Activated T-cell treated with anti-CD3 and anti-CD28 coated beads for 48 hours (primary cell): ENCODE results near the gene HIGD1A.
"Not testable (repeated sequence)": the region's sequence is repeated elsewhere in the genome, so short reads cannot be mapped to it uniquely, and the experiment has no call there.

Experiments
- DNase-seq: peaks from one replicate; pipeline ENCODE4 v3.0.0-alpha.2; 2020; ENCODE audit warnings: low read depth

The HIGD1A gene

DNA sequence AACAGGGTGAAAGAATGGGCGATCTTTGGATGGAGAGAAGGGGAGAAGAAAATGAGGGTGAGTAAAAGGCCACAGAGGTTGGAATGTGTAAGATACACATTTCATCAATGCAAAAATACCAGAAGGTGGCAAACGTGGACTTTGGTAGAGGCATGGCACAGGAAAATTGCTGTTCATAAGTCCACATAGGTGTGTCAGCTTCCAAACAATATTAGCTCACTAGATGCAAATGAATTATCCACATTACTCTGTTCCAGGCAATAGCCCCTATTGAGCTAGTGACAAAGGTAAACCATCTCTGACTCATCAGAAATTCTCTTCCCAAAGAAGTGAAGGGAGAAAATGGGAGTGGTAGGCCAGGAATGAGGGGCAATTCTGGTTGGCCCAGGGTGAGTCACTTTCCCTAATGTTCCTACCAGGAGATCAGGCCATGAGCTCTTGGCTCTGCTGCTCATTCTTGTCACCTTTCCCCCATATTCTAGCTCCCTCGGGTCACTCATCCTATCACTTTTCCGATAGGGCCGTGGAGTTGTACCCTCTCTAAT lies 24.9 kb upstream of the HIGD1A start:
- DNase-seq = no peak

DNA sequence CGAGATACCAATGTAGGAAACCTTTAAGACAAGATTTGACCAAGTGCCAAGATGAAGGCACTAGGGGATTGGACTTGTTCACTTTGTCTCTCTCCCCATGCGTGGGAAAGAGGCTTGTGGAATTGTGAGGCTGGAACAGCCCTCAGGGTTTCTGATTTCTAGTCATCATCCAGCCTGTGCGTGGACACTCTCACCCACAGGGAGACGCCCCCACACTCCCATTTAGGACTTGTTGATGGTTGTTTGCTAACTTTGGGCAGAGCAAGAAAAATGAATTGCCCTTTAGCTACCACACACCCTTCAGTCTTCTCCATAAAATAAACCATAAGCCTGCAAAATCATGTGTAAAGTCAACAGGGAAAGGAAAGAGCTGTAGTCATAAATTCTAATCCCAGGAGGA lies 23.4 kb upstream of the HIGD1A start:
- no peak for DNase-seq

DNA sequence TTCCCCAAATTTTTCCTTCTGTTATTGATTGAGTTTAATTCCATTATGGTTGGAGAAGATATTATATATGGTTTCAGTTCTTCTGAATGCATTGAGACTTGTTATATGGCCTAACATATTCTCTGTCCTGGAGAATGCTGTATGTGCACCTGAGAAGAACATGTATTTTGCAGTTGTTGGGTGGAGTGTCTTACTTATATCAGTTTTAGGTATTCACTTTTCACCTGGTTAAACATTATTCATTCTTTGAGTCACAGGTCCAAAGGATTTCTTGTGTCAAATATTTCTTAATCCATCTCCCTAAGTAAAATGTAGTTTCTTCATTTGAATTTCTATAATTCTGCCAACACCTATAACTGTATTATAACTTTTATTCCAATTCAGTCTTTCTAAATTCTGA lies 22.7 kb upstream of the HIGD1A start:
- no peak for DNase-seq

DNA sequence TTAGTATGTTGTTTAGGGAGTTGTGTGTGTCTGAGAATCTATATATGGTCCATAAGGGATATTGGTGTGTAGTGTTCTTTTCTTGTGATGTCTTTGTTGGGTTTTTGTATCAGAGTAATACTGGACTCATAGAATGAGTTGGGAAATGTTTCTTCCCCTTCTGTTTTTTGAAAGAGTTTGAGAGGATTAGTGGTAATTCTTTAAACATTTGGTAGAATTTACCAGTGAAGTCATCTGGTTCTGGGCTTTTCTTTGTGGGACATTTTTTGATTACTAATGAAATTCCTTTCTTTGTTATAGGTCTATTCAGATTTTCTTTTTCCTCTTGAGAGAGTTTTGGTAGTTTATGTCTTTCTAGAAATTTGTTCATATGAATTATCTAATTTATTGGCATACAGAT lies 21.9 kb upstream of the HIGD1A start:
- no peak for DNase-seq

DNA sequence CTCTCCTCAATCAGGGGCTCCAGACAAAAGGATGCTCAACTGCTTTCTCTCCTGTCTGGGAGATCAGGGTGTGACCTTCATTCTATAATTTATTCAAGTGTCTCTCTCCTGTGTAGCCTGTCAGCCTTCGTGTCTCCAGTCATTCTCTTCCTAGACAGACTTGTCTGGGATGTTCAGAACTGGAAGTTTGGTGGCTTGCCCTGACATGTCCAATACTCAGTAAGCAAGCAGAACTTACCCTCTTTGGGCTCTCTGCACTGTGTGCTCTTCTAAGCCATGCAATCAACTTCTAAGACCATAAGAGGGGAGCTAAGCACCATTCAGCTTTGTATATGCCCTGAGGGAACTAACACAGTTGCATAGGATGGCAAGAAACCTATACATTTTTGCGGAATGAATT lies 19.1 kb upstream of the HIGD1A start:
- no peak for DNase-seq

DNA sequence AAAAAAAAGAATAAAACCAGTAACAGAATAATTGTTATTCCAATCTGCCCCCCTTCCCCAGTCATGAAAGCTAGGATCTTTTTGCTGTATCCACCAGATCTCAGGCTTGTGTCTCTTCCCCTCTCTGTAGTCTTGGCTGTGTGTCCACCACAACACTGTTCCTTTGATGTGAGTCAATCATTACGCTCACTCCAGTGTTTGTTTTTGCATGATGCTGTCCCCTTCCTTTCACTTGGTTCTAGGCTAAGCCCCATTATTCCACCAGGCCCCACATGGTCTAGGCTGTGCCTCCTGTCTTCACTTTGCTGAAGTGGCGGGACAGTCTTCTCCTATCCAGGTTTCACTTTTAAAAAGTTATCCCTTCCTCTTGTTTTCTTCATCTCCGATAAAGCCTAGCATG lies 18.5 kb upstream of the HIGD1A start:
- DNase-seq = no peak

DNA sequence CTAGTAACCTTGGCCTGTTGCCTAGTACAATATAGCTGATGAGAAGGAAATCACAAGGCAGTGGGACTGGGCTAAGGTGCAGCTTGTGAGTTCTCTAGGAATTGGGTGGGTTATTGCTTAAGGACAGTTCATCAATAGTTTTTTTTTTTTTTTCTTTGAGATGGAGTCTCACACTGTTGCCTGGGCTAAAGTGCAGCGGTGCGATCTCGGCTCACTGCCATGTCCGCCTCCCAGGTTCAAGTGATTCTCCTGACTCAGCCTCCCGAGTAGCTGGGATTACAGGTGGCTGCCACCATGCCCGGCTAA lies 16.4 kb upstream of the HIGD1A start:
- DNase-seq = no peak

DNA sequence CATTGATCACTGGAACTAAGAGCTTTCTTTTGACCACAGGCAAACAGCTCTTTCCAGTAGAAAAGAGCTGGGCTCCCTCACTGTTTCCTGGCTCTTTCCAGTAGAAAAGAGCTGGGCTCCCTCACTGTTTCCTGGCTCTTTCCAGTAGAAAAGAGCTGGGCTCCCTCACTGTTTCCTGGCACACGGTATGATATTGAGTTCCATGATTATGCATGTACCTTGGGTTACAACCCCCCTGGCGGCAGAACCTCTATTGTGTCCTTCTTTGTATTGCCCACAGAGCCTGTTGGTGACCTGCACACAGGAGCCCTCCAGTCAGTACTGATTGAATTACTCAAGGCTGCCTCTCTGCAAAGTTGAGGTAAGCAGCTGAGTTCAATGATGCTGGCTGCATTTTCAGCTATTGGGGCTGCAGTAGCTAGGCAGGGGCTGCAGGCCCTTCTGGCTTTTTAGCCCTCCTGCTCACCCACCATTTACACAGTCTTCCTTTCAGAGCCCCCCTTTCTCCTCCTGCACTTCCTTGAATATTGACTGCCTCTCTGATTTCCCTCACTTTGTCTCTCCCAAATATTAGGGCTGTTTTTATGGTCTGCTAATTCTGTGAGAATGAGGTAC lies 15.2 kb upstream of the HIGD1A start:
- DNase-seq = no peak

DNA sequence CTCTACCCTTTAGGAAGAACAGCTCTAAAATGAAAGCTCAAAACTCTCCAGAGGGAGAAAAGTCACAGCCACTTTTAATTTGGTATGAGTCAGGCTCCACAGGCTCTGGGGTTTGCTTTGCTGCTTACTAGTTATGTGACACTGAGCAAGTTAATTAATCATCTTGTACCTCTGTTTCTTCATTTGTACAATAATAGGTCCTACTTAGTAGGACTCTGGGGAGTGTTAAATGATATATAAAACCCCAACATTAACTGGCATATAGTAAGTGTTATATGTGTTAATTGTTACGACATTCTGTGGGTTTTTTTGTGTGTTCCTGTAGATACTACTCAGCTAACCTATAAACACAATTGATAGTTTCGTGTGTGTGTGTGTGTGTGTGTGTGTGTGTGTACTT lies 11.5 kb upstream of the HIGD1A start:
- no peak for DNase-seq

DNA sequence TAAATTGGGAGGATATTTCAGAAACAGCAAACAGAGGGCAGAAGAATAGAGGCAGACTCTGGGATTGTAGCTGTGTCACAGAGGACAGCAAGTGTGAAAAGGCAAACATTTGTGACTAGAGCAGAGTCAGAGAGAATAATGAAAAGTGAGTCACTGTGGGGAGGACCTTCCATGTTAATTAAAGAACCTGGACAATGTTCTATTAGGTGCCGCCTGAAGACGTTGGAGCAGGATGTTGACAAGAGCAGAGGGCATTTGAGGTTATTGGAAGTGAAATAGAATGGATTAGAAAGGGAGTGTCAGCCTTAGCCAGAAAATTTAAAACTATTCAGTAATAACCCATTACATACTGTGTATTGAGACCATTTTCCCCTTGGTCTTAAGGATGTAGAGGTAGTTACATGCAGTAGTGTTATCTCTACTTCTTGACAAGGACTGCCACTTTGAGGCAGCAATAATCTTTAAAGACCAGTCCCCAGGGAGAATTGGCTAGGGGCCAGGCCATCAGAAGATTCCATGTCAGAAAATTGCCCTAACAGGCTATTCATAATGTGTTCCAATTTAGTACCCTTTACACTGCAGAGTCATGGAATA lies 10.7 kb upstream of the HIGD1A start:
- no peak for DNase-seq

DNA sequence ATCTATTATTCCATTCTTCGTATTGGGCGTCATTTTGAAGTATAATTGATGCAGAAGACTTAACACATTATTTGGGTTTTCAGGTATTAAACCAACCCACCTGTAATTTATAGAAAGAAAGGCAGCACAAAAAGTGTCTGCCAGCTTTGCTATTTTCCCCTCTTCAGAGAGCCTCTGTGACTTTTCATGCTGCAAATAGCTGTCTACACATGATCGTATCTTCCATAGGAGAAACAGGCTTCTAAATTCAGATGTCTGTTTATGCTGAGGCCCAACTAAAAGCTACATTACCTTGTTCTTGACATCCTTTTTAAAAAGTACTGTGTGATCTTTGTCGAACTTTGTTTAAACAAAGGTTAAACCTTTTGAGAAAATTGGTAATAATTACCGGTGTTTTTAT lies 10.0 kb upstream of the HIGD1A start:
- no peak for DNase-seq

DNA sequence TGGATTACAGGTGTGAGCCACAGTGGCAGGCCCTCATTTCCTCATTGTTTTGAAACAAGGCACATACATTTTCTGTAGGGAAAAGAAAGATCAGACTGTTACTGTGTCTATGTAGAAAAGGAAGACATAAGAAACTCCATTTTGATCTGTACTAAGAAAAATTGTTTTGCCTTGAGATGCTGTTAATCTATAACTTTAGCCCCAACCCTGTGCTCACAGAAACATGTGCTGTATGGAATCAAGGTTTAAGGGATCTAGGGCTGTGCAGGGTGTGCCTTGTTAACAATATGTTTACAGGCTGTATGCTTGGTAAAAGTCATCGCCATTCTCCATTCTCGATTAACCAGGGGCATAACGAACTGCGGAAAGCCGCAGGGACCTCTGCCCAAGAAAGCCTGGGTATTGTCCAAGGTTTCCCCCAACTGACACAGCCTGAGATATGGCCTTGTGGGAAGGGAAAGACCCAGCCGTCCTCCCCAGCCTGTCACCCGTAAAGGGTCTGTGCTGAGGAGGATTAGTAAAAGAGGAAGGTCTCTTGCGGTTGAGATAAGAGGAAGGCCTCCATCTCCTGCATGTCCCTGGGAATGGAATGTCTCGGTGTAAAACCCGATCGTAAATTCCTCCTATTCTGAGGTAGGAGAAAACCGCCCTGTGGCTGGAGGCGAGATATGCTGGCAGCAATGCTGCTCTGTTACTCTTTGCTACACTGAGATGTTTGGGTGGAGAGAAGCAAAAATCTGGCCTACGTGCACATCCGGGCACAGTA lies 7.0 kb upstream of the HIGD1A start:
- DNase-seq = not testable (repeated sequence)

DNA sequence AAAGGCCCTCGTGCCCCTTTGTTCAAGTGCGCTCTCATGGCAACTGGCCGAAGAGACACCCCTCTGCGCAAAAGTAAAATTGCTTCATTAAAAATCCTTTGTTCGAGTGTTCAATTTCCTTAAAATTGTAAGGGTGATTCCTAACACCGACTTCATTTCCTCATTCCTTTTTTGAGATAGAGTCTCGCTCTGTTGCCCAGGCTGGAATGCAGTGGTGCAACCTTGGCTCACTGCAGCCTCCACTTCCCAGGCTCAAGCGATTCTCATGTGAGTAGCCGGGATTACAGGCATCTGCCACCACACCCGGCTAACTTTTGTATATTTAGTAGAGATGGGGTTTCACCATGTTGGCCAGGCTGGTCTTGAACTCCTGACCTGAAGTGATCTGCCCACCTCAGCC lies 6.4 kb upstream of the HIGD1A start:
- DNase-seq = not testable (repeated sequence)

DNA sequence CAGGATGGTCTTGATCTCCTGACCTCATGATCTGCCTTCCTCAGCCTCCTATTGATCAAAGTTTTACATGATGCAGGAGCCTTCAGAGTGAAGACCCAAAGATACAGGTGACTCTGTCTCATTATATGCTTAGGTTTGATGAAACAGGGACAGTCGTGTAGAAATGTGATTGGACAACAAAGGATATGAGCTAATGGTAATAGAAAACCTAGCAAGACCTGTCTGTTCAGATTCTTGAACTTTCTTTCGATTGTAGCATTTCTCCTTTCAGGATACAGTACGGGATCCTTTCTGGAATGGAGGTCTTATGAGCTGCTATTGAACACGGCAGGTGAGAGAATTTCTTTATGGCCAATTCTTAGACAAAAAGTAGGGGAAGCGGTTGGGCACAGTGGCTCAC lies 4.9 kb upstream of the HIGD1A start, which contains the start of gene ACKR2:
ACKR2 (plus strand) TSS at position 244 of the 400 bp plus-strand sequence. CDS start 55,058 bp downstream, outside the sequence.
- no peak for DNase-seq

DNA sequence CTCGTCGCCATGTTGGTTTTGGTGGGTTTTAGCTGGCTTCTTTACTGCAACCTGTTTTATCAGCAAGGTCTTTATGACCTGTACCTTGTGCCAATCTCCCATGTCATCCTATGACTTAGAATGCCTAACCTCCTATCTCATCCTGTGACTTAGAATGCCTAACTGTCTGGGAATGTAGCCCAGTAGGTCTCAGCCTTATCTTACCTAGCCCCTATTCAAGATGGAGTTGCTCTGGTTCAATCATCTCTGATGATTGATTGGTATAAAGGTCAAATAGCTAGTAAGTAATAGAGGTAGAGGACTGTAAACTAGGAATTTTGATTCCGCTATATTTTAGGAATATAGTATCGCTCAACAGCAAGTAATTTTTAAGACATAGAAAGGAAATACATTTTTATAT lies 3.6 kb upstream of the HIGD1A start:
- no peak for DNase-seq

DNA sequence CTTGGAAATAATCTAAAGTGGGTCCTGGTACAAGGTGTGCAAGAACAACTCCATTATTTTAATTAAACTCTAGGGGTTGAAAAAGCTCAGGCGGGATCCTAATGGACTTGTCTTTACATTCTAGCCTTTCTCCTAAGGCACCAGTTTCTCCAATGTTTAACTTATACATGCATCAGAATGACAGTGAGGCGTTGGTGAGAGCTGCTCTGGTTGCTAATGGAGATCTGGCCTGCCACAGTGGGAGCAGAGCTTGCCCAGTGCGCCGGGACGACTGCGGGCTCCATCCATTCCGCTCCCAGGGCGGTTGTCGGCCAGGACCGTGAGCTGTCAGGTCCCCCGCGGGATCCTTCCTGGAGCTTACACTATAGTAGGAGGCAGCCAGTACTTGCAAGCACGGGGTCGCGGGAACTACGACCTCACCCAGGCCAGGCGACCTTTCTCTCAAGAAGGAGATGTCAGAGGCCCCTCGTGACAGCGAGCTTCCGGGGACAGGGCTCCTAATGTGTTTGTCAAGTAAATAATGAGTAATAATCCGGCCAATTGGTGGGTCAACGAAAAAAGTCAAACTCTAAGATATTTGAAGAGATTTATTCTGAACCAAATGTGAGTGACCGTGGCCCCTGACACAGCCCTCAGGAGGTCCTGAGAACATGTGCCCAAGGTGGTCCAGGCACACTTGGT lies 991 bp upstream of the HIGD1A start:
- DNase-seq = no peak

DNA sequence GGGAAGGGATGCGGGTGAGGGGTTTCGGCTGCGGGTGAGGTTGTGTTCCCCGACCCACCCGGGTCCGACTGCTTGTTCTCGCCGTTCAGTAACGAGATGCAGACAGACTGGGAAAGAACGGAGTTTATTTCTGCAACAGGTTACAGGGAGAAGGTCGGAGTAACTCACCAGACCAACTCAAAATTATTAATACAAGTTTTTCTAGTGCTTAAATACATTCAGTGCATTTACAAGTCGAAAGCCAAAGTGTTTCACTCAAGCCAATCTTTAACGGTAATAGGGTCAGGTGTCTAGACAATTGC lies 492 bp upstream of the HIGD1A start:
- no peak for DNase-seq

DNA sequence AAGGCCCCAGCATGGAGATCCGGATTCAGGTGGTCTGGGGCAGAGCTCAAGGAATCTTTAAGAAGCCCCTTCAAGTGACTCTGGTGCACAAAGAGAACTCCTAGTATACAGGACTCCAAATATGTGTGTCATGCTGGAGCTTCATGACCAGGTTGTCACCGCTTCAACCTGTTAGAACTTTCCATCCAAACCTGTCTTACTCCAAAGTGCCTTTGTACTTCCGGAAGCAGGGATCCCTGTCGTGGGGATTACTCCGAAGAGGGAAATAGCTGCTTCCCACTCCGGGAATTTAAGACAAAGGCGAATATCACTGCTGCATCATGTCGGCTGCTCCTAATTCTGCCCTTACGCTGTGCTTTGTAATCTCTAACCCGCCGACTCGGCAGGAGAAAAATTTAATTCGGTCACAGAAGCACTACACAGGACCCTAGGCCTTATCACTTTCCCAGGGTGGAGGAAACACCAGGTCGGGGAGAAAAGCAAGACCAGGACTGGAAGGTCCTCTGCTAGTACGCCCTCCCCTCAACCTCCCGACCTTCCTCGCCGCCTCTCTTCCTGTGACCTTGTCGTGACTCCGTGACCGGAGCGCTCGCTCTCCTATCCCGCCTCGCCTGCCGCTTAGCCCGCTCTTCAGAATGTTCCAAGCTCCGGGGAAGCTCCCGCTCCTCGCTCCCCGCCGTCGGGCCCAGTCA lies 730 bp downstream of the HIGD1A start:
- peak; percentile 21 for DNase-seq

DNA sequence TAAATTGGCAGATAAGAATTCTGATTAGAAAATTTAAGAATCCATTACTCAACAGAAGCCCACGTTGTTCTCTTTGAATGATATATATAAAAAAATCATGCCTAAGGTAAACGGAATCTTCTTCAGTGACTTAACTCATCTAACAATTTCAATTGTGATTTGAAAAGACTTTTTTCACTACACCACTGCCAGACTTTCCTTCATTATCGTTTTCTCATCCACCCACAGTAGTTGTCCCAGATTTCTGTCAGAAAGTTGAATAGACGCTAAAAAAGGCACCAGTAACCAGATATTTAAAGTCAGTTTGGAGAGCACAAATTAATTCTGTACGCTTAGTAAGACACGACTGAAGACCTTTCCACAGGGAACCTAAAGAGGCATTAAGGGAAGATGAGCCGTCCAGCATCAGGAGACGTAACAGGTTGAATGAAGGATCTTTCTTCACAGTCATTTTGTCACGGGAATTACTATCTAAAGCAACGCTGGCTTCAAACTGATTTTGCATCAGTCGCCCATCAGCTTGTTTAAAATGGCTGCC lies 1.3 kb downstream of the HIGD1A start:
- no peak for DNase-seq

DNA sequence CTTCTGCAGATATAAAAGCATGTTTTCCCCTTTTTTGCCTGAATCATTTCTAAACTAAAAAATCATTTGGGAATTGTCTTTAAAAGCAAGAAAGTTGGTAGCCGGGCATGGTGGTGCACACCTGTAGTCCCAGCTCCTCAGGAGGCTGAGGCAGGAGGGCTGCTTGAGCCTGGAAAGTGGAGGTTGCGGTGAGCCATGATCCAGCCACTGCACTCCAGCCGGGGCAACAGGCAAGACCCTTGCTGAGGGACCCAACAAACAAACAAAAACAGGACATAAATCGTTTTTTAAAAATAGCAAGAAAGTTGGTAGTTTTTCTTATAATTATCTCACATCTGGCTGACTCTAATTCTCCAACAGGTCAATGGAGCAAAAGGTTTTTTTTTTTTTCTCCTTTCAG lies 2.5 kb downstream of the HIGD1A start:
- no peak for DNase-seq

DNA sequence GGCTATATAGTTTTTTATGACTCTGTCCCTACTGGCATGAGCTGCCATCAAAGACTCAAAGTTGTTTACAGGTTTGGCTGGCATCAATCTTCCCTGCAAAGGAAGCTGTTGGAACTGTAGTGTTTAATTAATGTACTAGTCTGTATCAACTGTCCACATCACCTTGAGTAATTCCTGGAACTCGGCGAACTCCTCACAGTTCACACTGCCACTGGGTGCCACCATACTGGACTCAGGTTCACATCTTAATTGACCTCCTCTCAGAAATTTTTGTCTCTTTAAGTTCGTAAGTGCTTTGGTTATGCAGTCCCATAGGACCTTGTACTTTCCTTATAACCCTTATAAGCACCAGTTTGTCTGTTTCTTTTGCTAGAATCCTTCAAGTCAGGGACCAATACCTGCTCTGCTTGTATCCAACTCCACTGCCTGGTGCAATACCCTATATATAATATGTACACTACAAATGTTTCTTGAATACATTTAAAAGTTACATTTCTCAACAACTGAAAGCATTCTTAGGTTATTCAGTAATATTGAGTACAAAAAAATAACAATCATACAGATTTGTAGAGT lies 3.2 kb downstream of the HIGD1A start:
- no peak for DNase-seq

DNA sequence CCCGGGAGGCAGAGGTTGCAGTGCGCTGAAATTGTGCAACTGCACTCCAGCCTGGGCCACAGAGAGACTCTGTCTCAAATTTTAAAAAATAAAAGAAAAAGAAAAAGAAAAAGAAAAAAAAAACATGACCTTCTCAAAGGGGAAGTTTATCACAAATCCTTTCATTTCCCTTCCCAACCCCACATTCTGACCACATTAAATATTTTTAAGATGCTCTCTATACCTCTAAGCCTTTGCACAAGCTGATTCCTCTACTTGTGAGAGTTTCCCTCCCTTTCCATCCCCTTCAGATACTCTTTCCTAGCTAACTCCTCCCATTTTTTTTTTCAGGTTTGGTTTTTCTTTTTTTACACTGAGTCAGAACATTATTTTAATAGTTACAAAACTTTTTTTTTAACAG lies 4.0 kb downstream of the HIGD1A start:
- DNase-seq = no peak
